GM04503 (cell line): ENCODE measurements around the gene HOXC5.
"Not testable (repeated sequence)": the region's sequence is repeated elsewhere in the genome, so short reads cannot be mapped to it uniquely, and the experiment has no call there.

Experiments
- DNase-seq: peaks from one replicate; pipeline ENCODE4 v3.0.0-alpha.2; 2012; ENCODE audit warnings: low read depth

HOXC5 gene

DNA sequence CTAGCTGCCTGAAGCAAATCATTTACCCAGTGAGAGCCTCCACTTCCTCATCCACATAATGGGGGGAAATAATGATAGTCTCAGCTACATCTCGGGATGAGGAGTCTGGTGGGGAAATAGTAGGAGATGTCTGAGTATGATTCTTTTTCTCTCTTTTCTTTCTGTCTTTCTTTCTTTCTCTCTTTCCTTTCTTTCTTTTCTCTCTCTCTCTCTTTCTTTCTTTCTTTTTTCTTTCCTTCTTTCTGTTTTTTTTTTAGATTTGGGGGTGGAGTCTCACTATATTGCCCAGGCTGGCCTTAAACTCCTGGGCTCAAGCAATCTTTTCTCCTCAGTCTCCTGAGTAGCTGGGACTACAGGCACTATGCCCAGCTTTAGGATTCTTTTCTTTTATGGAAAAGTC, 33.6 kb downstream of the HOXC5 start:
- no peak for DNase-seq

DNA sequence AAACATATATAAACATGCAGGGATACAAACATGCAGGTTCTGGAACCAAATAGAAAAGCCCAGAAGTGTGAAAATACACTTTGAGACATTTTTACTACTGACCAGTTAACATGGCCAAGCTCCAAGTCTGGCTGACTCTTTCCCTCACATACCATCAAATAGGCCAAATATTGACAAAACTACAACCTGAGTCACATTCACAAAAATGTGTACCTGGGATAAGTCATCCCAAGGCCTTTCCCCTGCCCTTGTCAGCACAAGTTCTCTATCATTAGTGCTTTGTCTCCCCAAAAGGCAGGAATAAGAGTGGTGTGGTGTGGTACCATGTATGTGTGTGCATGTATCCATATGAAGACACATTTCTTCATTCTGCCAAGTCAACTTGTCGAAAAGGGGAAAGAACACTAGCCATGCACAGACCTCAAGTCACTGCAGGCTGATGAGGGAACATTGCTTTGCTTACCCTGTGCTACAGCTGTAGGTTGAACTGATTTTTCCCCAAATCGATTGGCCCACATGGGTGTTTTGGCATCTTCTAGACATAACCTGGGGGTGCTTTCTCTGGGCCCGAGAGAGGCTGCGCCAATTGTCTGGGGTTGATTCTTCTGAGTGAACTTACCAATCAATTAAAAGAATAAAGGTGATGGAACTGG, 35.7 kb downstream of the HOXC5 start:
- no peak for DNase-seq

DNA sequence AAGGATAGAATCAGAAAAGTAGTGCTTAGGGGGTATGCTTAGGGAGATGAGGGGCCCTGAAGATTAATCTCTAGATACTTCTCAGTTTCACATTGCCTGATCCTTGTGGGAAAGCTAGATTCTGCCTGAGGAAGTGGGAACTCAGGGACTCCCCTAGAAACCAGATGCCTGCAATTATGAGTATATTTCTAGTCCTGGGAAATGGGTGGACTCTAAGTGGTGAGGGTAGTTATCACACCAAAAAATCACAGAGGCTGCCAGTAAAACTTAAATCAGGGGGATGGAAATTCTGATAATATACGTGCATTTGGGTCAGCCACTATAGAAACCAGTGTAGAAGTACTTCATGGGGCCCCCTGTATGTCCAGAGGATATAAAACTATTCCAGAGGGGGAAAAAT, 39.1 kb downstream of the HOXC5 start:
- no peak for DNase-seq

DNA sequence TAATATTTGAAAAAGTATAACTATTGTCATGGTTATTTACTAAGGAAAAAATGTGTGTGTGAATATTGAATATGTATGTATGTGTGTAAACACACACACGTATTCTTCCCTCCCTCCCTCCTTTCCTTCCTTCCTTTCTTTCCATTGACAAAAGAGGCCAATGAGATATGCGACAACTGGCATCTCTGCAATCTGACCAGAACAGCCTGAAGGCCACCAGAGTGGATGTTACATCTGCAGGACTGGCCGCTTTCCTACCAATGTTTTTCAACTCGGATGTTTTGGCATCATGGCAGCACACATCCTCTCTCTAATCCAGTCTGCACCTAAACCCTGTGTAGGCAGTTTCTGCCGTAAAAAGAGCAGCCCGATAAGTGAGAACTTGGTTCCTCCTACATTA, 41.5 kb downstream of the HOXC5 start:
- DNase-seq, result no peak

DNA sequence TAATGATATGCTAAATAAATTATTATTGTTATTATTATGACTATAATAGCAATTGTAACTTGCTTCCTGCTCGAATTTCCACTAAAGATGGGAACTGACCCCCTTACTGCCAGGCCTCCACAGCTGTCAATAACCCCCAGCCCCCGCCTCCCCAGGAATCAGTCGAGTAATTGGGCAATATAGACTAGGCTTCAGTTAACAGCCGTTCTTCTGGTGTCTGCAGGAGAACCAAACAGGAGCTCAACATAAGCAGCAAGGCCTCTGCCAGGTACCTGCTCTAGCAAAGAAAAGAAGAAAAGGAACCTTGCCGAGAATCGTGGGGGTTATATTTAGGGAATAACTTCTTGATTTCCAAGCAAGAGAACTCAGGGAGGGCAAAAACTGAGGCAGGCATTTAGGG, 42.6 kb downstream of the HOXC5 start:
- DNase-seq, result no peak

DNA sequence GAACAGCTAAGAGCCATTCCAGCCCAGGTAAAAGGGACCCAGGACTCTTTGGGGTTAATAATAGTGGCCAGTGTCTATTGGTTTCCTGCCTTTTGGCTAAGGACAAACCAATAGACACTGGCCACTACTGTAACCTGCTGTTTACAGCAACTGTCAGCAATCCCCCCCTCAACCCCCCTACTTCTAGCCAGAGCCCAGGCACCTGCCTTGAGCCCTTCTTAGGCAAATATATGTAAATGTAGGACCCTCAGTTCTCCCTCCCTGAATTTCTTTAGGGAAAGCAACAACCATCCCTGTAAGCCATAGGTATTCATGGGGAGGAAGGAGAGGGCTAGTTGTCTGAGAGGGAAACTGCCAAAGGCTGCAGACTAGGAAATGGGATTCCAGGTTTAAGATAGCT, 43.1 kb downstream of the HOXC5 start:
- DNase-seq, result no peak

DNA sequence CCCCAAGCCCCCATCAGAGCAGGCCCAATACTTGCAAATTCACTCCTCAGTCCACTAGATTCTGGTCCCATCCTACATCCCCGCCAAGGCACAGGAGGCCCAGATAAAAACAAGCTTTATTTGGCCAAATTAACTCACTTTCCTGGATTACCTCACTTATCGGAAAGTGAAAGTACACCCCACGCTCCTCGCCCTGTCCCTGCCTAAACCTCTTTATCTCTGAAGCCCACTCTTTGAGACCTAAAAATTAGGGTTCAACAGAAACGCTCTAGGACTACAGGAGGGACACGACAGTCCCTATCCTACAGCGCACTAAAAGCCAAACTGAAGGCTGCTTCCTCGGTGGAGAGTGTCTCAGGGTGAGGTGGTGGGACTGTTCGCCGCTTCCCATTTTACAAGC, 45.0 kb downstream of the HOXC5 start:
- not testable (repeated sequence) for DNase-seq

DNA sequence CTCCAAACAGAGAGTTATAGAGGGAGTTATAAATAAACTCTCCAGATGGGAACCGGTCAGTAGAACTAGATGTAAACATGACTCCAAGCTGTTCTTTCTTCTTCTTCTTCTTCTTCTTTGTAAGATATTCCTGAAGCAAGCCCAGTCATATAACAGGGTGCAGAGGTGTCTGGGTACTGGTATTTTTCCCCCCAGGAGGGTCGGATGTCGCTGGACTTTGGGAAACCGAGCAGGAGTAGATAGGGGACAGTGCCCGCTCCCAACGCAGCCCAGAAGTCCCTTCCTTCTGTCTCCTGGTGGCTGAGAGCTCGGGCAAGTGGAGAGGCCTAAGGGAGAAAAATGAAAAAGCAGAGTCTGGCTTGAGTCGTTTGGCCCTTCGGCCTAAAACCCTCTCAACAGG, 46.3 kb downstream of the HOXC5 start:
- DNase-seq, result not testable (repeated sequence)

DNA sequence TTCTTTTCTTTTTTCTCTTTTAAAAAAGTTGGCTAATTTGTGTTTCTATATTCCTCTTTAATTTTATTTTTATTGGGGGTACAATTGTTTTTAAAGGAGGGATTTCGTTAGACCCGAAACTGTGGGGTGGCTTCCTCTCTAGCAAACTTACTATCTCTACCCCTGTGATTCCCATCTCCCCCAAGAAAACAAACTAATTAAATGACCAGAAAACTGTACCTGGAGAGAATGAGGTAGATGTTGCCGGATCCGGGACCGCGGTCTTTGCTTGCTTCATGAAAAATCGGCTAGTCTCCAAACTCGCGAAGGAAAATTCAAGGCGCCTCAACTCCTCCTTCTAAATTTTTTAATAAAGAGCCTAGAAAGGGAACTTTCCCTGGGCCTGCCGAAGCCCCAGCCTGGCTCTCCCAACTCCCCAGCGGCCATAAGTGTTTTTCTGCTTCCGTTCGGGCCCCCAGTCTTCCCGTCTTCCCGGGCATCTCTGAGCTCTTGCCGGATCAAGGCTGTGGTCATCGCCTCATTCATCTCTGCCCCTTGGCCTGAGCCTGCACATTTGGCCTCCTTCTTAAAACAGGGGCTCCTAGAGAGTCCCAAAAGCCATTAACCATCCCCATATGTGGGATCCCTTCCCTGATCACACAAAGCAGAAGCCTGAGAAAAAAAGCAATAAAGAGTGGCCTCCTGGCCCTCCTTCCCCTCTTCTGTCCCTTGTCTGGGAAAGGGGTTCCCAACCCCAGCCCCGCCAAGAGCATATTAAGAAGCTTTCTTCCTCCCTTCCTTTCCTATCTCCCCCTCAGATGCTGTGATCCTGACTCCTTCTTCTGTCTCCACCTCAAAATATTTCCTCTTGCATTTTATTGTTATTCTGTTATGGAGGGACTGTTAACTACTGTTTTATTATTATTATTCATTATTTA, 47.4 kb downstream of the HOXC5 start:
- not testable (repeated sequence) for DNase-seq

DNA sequence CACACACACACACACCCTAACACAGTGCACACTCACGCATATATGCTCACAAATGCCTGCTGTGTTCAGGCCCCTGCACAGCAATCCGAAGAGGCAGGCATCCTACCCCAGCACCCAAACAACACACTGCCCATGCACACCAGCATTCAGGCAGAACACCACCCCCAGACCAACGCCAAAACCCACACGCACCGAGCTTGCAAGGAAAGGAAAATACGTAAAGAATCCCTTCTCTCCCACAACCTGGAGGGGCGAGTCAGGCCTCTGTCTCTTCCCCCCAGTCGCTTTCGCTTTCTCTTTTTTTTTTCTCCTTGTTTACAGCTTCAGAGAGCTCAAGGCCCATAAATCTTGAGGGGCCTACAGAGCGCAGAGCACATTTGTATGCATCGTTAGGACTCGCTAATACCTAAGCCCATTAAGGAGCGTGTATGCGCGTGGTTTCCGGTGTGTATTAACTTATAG, 48.2 kb downstream of the HOXC5 start:
- not testable (repeated sequence) for DNase-seq

DNA sequence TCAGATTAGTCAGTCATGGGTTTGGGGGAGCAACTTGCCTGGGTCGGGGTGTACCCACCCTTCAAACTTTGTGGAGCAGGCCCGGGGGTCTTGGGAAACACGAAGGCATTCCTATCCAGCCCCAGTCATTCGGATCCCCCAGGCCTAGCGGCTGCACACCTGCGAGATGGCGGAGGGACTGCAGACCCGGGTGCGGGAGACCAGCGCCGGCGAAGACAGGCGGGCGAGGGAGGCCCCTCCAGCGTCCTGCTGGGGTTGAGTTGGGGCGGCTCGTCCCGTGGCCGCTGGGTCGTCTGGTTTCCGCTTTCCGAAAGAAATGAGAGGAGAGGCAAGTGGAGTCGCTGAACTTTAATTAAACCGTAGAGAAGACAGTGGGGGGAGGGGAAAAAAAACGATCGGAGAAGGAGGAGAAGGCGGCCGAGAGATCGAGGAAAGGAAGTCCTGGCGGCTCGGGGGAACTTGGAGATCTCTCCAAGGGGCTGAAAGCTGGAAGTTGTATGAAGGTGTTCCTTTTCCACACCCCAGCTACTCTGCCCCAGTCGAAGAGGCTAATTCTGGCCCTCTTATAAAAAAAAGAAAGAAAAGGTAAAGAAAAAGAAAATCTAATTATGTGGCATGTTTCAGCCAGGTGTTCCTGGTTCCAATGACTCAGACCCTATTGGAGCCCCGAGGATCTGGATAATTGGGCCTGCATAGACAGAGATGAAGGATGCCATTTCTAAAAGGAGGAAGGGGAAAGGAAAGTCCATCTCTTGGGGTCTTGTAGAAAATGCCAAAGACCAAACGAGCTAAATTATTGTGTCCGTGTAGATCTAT, 48.9 kb downstream of the HOXC5 start:
- not testable (repeated sequence) for DNase-seq

DNA sequence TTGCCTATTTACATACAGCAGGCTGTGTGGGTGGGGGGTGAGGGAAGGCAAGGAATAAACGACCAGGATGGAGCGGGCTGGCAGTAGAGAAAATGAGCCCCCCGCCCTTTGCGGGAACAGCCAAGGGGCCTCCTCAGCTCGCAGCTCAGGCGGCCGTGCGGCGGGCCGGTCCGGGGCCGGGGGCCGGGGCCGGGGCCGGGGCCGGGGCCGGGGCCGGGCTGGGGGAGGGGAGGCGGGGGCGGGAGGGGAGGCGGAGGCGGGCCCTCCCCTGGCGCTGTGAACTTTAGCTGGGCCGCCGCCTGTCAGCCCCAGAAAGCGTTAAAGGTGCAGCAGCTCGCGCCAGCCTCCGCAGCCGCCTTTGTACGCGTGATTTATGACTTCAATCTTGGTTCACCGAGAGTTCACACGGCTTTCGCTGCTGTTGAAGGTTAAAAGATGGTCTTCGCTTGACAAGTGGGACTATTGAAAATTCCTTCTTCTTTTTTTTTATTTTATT, 49.6 kb downstream of the HOXC5 start:
- no peak for DNase-seq
